Bone marrow (tissue), 2 donors: ENCODE data around the gene MIOX.

Source experiments
- DNase-seq, 2 donors: peaks; one replicate each; lab custom pipeline; 2025; lab: John Stamatoyannopoulos, UW

The MIOX gene

DNA sequence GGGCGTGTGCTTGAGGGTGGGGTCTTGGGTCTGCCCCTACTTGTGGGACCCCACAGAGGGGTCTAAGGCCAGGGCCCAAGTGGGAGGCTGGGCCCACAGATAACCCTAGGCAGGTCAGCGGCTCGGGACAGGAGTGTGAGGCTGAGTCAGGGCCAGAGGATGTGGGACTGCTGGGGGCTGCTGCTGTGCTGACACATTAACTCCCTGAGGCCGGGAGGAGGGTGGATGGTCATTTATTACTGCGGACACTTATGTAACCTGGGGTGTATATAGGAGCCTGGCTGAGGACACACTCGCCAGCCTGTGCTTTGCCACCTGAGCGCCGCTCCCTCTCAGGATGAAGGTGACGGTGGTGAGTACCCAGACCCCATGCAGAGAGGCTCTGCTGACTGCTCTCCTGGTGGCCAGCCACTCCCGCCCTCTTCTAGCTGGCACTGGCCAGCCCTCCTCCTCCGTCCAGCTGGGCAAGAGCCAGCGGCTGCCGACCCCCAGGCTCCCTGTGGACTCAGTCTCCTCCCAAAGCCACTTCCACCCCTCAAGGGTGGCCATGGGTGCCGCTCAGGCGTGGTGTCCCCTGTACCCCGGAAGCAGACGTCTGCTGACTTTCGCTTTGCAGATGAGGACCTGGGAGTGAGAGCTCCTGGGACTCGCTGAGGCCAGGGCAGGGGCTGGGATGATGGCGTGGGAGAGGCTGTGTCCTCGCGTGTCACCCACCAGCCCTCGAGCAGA is at the start of gene MIOX:
TSS of gene MIOX (plus strand) at position 299 of the 729 bp plus-strand sequence. CDS start at position 338, 39 bp downstream.
- no peak for DNase-seq

GRCh38 chr22:50437511-50438304 is 49.0 kb upstream of the MIOX start:
- DNase-seq: no peak

DNA sequence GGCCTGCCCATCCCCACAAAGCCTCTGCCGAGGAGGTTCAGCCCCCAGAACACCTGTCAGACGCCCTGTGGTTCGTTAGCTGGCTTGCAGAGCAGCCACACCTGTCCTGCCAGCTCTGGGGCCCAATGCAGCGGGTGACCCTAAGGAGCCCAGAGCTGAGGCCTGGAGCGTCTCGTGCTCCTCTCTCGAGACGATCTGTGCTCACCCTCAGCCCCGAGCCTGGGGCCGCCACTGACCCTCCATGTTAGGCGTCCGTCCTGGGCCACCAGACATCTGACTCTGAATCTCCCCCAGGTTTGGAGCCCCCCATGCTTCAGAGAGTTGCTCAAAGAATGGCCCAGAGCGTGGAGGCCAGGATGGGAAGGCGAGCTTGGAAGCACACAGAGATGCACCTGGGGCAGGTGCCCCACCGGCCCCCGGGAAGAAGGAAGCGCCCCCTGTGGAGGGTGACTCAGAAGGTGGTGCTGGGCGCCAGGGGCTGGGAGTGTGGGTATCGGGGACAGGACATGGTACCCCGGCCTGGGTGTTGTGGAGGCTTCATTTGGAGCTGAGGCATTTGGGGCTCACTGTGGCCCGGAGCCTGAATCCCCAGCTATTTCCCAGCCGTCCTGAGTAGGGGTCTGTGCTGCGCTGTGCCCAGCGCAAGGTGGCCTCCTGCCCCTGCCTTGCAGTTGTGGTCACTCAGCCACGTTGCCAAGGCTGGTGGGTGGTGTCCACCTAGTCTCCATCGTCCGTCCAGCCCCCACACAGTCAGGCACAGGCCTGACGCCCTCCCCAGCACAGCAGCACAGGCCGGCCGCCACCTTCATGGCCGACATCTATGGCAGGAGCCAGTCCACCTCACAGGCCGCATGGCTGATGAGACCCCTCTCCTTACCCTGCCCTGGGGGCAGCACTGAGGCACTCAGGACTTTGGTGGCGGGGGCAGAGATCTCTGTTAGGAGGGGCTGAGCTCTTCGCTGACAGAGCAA is 48.1 kb upstream of the MIOX start:
- DNase-seq: no peak

- DNase-seq: no peak
Observed at GRCh38 chr22:50439314-50439870, 47.3 kb upstream of the MIOX start.

DNA sequence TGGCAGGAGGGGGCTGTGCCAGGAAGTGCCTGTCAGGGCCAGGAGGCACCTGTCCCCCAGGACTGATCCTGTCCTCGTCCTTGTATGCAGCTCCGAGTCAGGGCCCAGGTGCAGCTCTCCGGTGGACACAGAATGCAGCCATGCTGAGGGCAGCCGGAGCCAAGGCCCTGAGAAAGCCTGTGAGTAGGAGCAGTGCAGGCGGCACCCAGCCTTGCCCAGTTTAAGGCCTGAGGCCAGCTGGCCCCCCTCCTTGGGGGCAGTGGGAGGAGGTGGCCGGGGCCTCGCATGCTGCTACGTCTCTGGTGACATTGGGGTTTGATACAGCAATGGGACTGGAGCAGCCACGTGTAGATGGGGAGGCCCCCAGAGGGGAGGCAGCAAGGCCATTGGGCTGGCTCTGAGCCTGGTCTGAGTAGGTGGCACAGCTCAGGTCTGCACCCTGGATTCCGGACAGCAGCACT is 46.8 kb upstream of the MIOX start:
- no peak for DNase-seq

DNA sequence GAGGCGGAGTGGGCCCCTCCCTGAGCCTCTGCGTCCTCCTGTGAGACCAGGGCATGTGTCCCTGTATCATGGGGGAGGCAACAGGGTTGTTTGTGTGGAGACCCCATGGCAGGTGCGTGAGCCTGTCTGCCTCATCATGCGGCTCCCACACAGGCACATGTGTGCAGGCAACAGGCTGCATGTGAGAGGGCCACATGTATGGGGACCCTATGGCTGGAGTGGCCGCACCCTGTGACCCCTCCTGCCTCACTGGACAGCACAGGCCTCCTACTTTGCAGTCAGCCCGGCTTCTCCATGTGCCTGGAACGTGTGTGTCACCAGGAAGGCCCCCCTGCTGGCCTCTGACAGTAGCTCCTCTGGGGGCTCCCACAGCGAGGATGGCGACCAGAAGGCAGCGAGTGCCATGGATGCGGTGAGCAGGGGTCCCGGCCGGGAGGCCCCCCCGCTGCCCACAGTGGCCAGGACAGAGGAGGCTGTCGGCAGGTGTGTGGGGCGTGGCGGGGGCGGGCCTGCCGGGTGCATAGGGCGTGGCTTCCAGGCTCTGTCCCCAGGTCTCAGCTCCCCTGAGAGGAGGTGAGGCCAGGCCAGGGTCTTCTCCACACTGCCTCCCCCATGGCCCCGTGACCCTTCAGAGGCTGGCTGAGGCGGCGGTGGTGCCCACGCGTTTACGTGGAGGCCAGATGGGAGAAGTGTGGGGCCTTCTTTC is 46.0 kb upstream of the MIOX start:
- DNase-seq: no peak

GRCh38 chr22:50441428-50441993 is 45.1 kb upstream of the MIOX start:
- no peak for DNase-seq

DNA sequence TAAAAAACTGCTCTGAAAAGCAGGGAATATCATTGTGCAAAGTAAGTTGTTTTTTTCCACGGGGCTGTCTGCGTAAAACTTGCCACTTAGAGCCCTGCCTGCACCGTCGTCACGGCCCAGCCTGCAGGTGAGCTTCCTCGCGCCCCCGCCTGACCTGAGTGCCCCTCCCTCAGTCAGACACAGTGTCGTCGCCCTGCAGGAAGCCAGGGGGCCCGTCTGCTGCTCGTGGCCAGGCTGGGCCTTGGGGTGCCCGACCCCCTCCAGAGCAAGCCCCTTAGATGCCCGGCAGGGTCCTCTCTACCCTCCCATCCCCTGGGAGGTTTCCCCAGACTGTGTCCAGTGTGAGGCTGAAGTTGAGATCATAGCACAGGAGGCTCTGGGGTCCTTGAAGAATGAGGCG is 43.5 kb upstream of the MIOX start:
- no peak for DNase-seq

- no peak for DNase-seq
Observed at GRCh38 chr22:50443801-50444625, 42.6 kb upstream of the MIOX start.

- no peak for DNase-seq
Observed at GRCh38 chr22:50444663-50445062, 42.0 kb upstream of the MIOX start.

GRCh38 chr22:50445071-50445879 is 41.4 kb upstream of the MIOX start:
- no peak for DNase-seq

DNA sequence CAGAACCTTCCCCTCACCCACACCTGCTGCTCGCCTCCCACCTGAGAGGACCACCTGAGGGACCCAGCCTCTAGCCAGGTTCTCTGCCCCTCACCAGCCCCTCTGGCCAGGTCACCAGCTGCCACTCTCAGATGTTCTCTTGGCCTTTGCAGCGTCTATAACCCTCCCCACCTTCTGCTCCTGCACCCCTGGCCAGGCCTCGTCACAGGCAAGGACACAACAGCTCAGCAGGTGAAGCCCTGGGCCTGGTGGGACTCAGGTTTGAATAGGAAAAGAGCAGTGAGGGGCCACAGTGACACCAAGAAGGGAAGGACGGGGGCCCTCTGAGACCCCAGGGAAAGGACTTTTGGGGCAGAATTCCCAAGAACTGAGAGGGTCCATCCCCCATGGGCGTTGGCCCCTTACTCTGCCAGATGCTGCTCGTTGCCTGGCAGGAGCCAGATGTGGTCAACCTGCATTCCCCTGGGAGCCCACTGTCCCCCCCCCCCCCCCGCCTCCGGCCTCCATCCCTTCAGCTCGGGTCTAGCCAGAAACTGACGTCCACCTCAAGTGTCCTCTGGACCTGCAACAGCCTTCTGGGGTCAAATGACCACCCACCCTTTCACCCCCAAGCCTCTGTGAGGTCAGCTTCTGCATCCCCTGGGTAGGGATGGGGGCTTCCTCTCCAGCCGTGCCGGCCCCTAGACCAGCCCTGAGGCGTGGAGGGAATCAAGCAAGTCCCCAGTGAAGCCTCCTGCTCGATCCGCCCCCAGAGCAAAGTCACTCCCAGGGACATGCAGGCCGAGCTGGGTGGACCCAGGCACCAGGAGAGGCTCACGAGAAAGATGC is 40.6 kb upstream of the MIOX start:
- DNase-seq: no peak

DNA sequence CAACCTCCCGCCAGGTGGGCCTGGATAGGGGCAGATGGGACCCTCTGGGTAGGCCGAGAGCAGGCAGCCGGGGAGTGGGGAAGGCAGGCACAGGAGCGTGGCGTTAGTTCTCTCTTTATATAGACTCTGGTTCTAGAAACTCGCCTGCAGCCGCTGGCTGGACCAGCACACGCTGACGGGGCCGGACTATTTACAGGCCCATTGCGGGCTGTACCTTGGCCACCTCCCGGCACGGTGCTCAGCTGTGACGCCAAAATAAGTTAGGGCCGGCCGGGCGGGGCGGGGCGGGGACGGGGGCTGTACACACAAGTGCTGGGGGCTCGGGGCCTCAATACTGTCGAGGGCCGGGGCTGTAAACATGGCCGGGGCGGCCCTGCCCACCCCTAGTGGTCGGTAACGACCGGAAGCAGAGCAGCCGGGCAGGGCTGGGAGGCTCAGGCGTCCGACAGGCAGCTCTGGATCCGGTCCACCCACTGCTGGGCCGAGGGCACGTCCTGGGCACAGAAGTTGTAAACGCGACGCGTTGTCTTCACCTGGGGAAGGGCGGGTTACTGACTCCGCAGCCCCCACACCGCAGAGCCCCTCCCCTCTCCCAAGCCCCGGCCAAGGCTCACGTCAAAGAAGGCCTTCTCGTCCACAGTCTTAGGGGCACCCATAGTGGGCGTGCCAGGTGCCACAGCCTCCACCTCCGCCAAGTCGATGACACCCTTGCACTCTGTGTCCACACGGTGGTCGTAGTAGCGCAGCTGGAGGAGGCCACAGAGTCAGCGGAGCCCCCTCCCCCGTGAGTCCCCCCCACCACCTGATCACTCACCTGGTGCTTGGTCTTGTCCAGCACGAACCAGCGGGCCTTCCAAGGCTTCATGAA is 39.7 kb upstream of the MIOX start:
- DNase-seq: no peak

GRCh38 chr22:50447576-50448551 is 38.8 kb upstream of the MIOX start:
- DNase-seq: no peak

DNA sequence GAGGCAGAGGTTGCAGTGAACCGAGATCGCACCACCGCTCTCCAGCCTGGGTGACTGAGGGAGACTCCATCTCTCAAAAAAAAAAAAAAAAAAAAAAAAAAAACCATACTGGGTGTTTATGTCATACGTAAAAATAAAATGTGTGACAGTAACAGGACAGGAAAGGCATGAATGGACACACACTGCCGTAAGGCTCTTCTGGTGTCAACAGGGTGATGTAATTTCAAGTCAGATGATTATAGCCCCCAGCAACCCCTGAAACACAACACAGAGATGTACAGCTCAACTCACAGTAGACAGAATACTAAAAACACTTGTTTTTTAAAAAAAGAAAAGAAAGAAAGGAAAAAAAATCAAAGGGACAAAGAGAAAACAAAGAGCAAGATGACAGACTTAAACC is 34.0 kb upstream of the MIOX start:
- DNase-seq: no peak

GRCh38 chr22:50454556-50455075 is 32.0 kb upstream of the MIOX start:
- no peak for DNase-seq
